GM18502 (cell line): ENCODE measurements around the gene TSPAN19.
A peak's percentile ranks its signal among the peaks of the same experiment; 100 is the strongest.
"Not testable (repeated sequence)": the region's sequence is repeated elsewhere in the genome, so short reads cannot be mapped to it uniquely, and the experiment has no call there.

Source experiments
- ATAC-seq: cut with Tn5 transposase; IDR thresholded peaks from one replicate; pipeline ENCODE4 v1.9.1; 2021; ENCODE audit warnings: mild to moderate bottlenecking; ENCODE audit not compliant: unreplicated experiment, poor library complexity

The TSPAN19 gene

DNA sequence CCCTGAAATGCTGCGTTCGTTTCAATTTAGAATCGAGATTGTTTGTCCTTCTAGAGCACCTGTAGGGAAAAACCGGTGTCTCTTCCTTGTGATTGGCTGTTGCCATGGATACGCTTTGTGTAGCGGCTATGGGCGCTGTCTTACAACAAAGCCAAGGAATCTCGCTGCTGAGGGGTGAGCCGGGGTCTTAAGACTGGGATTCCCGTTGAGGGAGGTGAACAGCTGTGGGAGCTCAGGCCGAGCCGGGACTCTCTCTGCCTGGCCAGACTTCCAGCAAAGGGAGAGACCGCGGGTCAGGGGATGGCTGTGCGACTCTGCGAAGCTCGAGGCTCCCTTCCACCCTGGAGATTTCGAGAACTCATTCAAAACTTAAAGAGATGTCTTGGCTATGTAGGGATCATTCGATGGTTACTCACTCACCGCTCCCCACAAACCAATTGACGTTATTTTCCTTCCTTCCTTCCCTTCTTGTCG lies at the start of gene TSPAN19, which contains the start of gene LRRIQ1:
TSS of gene TSPAN19 (minus strand) at position 44 of the 474 bp plus-strand sequence. CDS start 6,331 bp downstream, outside the sequence.
TSS of gene LRRIQ1 (plus strand) at position 118 of the 474 bp plus-strand sequence. CDS start 1,826 bp downstream, outside the sequence.
- peak; percentile 99 for ATAC-seq

DNA sequence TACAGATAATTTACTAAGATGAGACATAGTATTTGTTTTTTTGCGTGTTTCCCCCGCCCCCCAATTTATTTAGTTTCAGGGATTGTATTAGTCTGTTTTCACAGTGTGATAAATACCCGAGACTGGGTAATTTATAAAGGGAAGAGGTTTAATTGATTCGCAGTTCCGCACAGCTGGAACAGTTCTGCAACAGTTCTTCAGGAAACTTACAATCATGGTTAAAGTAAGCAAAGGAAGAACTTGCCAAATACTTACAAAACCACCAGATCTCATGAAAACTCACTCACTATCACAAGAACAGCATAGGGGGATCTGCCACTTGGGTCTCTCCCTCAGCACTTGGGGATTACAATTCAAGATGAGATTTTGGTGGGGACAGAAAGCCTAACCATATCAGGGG lies 49.0 kb upstream of the TSPAN19 start:
- ATAC-seq: no peak

DNA sequence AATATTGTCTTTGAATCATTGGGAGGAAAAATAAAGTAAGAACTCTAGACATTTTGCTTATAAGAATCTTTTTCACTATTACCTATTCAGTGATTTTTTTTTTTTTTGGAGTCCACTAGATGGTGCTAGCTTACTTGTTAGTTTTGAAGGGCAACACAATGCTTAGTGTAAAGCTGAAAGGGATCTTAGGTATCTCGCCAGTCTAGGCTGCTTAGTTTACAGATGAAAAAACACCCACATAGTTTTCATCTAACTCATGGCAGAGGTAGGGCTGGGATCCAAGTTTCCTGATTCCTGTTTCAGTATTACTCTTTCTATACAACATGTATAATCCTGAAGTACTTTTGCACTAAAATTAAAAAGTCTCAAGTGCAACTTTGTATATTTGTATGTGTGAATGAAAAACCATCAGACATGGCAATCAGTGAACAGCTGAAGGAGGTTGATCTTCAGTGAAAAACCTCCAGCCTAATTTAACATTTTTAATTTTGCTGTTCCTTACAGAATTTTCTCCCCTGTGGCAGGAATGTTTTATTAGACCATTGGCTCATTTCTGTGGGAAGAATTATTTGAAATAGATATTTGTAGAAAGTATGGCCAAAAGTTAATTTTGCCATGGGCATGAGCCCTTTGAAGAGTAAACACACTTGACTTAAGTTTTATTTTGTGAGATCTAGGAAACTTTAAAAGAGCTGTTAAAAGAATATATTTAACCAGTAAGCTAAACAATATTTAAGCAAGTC lies 40.8 kb upstream of the TSPAN19 start:
- ATAC-seq: peak; percentile 76

DNA sequence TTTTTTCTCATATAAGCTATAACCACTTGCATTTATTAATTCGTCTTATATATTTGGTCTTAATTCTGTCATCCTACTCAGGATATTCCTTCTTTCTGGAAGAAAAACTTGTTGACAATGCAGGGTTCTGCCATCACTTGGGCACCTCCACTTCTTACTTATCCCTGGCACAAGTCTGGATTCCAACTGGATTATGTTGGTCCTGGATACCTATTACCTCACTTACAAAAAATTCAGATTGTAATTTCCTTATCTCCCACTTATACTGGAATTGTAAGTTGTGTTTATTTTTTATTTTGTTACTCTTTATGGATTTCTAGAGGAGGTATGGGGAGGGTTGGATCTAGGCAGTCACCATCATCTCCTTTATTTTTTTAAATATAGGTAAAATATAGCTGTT lies 36.7 kb upstream of the TSPAN19 start:
- no peak for ATAC-seq

DNA sequence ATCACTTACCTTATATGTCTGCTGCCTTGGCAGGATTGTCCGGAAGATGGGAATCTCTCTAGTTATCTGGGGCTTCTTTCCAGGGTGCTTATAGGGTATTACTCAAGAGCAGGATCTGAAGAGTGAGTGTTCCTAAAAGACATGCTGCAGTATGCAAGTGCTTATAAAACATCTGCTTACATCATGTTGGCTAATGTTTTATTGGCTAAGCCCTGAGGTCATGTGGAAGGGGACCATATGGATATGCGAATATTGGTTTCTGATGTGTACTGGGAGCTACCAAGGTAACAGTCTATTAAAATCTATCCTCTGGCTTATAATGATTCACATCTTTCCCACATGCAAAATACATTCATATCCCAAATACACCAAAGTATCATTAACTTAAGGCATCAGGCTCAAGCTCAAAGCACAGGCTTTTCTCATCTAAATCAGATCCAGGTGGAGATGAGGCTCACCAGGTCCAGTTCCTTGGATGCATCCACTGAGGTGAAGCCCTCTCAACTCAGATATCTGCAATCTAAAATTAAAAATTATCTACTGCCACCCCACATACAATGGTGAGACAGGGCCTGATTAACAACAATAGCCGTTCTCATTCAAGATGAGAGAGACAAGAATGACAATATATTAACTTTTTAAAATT lies 29.9 kb upstream of the TSPAN19 start:
- ATAC-seq: no peak

DNA sequence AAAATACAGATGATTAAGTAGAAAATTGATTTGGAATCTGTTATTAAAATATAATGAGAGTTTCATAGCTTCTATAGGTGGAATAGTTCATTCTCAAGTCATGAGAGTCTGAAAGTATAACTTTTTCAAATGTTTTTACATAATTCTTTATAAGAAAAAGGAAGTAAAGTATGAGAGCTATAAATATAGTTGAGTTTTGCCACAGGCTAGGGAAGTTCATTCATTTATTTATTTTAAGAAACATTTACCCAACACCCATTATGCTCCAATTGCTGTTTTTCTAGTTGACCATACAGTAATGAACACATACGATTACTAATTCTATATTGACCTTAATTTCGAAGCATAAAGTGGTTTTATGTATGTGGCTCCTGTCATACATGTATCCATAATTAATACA lies 24.8 kb upstream of the TSPAN19 start:
- ATAC-seq: no peak

DNA sequence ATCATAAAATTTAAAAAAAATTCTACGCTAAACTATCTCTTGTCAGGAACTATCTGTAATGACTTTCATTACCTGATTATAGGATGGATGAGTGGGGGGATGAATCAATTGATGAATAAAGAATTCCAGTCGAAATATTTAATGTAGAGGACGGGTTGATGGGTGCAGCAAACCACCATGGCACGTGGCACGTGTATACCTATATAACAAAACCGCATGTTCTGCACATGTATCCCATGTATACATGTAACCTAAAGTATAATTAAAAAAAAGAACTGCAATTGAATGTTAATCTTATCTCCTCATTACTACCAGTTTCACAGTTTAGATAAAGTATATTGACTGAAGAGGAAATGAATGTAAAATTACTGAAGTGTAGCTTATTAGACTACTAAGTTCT lies 23.5 kb upstream of the TSPAN19 start:
- ATAC-seq: no peak

DNA sequence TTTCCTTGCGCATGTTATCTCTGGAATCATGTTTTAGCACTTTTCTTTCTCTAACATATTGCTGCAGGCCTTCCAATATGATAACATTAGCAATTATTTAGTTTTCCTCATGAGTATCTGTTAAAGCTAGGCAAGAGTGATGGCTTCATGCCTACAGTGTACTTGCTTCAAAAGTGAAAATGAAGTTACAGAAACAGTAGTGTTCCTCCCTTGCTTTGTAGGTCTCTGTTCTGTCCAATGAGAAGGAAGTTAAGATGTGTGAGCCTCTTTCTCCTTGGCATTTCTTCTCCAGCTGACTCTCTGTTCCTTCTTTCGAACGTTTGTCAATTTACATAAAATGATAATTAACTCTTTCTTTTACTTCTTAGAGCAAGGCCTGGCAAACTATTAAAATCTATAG lies 22.3 kb upstream of the TSPAN19 start:
- no peak for ATAC-seq

DNA sequence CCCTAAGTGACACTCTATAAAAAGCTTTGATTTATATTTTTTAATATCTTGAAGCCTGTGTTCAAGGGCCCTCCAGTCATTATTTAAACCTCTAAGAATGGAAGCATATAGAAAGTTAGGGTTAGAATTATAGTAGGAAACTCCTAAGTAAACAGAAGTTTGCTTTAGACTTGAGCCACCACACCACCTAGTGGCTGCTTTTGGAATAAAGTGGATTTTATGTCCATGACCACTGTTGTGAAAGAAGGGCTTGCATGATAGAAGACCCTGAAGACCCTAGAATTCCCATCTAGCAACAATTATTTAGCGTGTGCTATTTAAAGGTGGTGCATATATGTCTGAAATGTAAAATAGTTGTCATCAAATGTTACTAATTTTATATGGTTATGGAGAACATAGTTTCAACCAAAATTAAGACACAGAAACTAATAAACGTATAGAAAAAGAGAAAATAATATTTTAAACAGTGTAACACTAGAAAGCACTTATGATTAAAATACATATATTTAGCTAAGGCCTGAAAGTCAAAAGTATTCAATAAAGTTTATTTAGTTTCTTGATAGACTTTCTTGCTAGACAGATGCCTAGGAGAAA lies 21.4 kb upstream of the TSPAN19 start:
- peak; percentile 86 for ATAC-seq

DNA sequence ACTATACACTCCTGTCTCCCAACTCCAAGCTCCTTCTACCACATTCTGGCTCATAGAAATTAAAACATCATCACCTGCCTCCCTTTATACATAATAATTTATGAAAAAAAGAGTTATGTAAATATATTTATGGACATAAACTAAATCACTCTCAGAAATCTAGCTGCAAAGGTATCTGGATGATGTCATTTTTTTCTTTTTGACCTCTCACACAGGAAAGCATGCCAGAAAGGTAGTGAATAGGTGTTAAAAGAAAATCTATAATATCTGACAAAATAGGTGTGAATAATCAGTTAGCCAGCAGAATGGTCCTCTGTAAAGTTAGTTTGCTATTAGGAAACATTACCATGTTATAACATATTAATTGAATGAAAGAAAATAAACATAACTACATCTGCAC lies 7.8 kb upstream of the TSPAN19 start:
- ATAC-seq: no peak

DNA sequence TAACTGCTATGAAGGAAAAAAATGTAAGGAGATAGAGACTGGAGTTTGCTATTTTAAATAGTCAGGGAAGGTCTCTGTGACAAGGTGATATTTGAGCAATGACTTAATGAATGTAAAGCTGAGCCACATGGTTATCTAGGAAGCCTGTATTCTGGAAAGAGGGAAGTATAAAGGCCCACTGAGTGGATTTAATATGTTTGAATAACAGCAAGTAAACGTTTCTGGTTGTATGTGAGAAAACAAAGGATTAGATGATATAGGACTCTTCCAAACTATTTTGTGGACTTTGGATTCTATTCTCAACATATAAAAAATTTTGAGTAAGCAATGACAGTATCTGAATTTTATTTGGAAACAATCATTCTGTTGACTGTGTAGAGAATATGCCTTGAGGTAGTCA lies 5.3 kb upstream of the TSPAN19 start:
- ATAC-seq: no peak

DNA sequence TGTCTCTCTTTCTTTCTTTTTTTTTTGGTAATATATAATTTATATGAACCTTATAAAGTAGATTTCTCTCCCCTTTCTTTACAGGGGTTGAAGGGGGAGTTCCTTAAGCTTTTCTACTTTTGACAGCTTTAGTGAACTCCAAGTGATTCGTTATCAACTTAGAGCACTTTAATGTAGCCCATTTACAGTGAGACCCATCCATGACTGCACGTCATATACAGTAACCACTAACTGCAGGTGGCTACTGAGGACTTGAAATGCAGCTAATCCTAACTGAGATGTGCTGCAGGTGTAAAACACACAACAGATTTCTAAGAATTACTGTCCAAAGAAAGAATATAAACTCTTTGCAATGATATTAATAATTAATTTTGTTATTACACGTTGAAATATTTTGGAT lies 656 bp upstream of the TSPAN19 start:
- no peak for ATAC-seq

DNA sequence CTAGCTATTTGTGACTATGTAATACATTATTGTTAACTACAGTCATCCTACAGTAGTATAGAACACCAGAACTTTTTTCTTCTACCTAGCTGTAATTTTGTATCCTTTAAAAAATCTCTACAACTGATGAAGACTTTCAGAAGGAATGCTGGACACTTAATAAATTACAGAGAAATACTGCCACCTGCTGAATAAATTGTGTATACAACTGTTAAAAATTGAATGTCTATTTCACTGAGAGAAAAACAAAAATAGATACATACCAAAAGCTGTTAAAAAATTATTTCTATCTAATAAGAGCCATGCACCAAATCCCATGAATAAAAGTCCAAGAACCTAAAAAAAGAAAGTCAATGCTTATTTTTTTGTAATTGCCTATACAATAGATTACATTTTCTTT lies 6.6 kb downstream of the TSPAN19 start:
- ATAC-seq: no peak

DNA sequence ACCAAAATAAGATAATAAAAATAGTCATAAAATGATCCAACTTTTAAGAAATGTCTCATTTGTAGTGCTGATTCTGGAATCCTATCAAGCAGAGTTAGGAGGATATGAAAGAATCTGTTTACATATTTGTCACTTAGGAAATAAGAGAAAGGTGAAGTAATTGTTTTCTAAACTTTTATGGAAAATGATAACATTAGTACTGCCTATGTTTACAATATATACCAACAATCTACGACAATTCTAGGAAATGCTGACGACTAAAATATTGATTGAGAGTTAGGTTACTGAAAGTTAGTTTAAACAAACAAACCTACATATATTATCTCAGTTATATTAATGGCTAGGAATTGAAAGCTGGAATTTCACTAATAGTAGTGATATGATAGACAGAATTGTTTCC lies 18.0 kb downstream of the TSPAN19 start:
- ATAC-seq: no peak

DNA sequence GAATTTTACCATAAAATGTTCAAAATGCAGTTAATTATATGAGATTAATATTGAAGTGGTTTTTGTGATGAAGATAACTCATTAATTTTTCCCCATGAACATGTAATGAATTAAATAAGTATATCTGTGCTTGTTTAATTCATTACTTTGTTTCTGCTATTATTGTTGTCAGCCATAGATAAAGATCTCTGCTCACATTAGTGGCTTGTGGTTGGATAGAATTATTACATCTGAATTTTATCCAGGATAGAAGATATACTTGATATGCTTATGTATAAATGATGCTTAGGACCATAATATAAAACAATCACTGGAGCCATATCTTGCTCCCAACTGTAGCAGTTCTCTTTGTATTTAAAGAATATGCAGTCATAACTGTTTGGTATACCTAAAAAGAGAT lies 18.5 kb downstream of the TSPAN19 start:
- no peak for ATAC-seq

DNA sequence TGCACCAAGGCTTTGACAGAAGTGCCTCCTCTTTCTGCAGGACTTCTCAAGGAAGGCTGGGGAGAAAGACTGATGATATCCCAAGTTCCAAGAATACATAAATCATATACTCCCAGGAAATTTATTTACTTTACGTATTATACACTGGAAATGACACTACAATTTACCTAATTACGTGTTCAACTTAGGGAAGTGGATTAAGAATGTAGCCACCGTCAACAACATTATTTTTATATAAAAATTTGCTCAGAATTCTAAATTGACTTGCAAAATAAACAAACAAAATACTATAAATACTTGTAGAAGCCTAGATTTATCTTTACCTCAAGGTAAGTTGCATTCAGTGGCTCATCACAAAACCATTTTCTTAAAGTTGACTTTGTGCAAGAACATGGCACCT lies 18.9 kb downstream of the TSPAN19 start:
- no peak for ATAC-seq

DNA sequence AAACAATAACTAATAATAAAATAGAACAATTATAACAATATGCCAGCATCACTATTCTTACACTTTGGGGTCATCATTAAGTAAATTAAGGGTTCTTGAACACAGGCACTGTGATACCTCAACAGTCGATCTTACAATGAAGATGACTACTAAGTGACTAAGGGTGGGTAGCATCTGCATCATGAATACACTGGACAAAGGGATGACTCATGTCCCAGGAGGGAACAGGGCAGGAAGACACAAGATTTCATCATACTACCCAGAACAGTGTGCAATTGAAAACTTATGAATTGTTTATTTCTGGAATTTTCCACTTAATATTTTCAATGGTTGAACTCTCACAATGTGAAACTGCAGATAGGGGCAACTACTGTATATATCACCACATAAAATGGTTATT lies 19.7 kb downstream of the TSPAN19 start:
- ATAC-seq: no peak

DNA sequence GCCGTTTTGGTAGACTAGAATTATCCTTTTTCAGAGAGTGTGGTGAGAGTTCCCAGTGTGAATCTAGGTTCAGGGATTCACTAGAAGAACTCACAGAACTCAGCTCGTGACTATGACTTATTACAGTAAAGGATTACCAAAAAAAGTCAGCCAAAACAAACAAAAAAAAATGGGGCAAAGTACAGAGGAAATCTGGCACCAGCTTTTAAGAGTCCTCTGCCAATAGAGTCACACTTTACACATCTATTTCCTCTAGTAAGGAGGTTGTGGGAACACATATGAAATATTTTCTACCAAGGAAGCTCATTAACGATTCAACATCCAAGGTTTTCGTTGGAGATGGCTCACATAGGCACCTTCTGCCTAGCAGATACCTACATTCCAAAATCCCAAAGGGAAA lies 28.2 kb downstream of the TSPAN19 start:
- ATAC-seq: no peak

DNA sequence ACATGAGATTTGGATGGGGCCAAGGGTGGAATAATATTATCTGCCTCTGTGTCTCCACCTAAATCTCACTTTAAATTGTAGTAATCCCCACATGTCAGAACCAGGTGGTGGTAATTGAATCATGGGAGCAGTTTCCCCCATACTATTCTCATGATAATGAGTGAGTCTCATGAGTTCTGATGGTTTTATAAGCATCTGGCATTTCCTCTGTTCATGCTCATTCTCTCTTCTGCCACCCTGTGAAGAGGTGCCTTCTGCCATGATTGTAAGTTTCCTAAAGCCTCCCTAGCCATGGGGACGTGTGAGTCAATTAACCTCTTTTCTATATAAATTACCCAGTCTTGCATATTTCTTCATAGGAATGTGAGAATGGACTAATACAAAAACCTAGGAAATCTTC lies 29.9 kb downstream of the TSPAN19 start:
- ATAC-seq: no peak

DNA sequence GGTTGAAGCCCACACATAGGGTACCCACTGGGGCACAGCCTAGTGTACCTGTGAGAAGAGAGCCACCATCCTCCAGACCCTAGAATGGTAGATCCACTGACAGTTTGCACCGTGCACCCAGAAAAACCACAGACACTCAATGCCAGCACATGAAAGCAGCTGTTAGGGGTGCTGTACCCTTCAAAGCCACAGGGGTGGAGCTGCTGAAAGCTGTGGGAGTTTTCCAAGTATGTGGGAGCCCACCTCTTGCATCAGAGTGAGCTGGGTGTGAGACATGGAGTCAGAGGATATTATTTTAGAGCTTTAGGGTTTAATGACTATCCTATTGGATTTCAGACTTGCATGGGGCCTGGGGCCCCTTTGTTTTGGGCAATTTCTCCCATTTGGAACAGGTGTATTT lies 30.5 kb downstream of the TSPAN19 start:
- no peak for ATAC-seq

DNA sequence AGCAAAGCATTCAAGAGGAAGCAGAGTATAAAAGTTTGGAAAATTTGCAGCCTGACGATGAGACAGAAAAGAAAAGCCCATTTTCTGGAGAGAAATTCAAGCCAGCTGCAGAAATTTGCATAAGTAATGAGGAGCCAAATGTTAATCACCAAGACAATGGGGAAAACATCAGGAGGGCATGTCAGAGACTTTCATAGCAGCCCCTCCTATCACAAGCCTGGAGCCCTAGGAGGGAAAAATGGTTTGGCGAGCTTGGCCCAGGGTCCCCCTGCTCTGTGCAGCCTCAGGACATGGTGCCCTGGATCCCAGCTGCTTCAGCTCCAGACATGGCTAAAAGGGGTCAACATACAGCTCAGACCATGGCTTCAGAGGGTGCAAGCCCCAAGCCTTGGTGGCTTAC lies 31.0 kb downstream of the TSPAN19 start:
- ATAC-seq: not testable (repeated sequence)
